Measurements from ENCODE around the gene HRH2. TPM values are rescaled to one million over a fixed set of nuclear protein-coding genes. Genes with fewer than 3 reads are reported as not detected.

The HRH2 gene
- total RNA-seq, 1 experiment from 2014 or later, result not detected

DNA sequence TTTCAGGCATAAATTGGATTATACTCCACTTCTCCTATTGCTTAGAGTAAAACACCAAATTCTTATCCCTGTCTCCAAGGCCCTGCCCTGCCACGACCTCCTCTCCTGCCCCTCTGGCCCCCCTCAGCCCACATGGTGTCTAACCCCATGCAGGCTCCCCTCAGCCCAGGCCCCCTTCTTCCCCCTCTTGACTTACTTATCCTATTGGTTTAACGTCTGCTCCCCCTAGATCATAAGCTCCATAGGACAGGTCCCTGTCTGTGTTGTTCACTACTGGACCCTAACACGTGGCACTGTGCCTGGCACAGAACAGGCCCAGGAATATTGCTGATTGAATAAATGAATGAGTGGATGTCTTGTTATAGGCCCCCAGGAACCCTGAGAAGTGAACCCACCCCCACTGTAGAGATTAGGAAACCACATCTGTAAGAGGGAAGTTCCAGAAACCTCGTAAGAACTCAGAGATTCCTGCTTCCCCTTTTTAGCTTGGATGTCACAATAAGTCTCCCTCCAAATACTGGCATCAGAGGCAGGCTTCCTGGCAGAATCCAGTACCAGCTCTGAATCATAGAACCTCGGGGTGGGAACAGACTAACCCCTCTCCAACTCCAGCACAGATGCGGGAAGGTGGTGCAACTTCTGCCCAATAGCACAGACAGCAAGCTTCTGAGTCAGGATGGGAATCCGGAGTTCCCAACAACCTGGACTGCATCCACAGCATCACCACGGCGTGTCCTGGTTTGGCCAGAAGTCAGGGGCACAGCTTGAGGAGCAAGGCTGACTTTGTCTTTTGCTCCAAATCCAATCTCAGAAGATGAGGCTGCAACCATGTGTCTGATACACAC lies 31.5 kb downstream of the HRH2 start:
- Histone ChIP-seq H3K9me3 (replicated peaks) (no peaks in the 10 kb centered on the region), H3K27me3 (no peaks in the 10 kb centered on the region), H3K4me1 (no peaks in the 10 kb centered on the region), H3K4me3 (no peak overlapping the region), H3K36me3 (no peaks in the 10 kb centered on the region), H3K27ac (no peak overlapping the region)
- no peak for DNase-seq

DNA sequence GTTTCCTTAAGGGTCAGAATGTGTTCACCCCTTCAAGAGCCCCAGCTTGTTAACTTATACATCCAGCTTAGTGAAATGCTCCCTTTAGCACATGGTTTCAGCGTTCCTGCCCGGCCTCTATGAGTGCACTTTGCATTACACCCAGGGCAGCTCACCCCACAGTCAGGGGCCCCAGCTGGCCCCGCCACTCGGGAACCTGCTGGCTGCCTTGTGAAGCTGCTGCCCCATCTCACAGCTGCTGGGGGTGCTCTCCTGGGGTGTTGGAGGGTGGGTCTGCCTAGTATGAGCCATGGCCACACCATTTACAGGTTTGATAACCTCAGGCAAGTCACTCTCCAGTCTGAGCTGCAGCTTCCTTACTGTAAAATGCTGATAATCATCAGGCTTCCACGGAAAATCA lies 32.2 kb downstream of the HRH2 start:
- peak in 1 of 2 experiments; percentile 14 for DNase-seq
- H3K27me3 ChIP-seq, result no peaks in the 10 kb centered on the region
- no peak overlapping the region for H3K4me3 ChIP-seq
- no peaks in the 10 kb centered on the region for H3K36me3 ChIP-seq
- no peaks in the 10 kb centered on the region for H3K4me1 ChIP-seq
- no peak overlapping the region for H3K27ac ChIP-seq
- no peaks in the 10 kb centered on the region for H3K9me3 ChIP-seq (replicated peaks)

DNA sequence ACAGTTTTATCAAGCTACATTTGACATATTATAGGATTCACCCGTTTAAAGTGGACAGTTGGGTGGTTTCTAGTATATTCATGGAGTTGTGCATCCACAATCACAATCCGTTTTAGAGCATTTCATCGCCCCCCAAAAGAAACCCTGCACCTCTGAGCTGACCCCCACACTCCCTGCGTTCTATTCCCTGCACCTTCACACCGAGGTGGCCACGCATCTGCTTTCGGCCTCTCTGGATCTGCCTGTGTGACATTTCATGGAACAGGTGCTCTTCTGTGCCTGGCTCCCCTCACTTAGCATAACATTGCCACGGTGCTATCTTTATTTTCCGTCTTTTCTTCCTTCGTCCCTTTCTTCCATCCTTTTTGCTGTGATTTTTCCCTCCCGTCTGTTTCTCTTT lies 32.7 kb downstream of the HRH2 start:
- Histone ChIP-seq H3K27ac (no peak overlapping the region), H3K4me1 (no peaks in the 10 kb centered on the region), H3K36me3 (no peaks in the 10 kb centered on the region), H3K27me3 (no peaks in the 10 kb centered on the region), H3K9me3 (replicated peaks) (no peaks in the 10 kb centered on the region), H3K4me3 (no peak overlapping the region)
- no peak for DNase-seq

DNA sequence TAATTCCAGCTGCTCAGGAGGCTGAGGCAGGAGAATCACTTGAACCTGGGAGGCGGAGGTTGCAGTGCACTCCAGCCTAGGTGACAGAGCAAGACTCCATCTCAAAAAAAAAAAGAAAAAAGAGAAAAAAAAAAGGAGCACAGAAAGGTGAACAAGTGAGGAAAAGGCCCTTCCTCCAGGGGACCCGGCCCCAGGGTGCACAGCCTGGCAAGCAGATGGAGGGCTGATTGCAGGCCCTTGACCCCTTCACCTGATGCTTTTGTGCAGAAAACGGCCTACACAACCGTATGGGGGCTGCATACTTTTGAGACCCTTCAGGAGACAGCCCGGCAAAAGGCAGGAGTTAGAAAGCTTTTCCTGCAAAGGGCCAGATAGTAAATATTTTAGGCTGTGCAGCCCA lies 33.9 kb downstream of the HRH2 start:
- Histone ChIP-seq H3K9me3 (replicated peaks) (no peaks in the 10 kb centered on the region), H3K4me3 (no peak overlapping the region), H3K27me3 (no peaks in the 10 kb centered on the region), H3K27ac (no peak overlapping the region), H3K4me1 (no peaks in the 10 kb centered on the region), H3K36me3 (no peaks in the 10 kb centered on the region)
- no peak for DNase-seq

DNA sequence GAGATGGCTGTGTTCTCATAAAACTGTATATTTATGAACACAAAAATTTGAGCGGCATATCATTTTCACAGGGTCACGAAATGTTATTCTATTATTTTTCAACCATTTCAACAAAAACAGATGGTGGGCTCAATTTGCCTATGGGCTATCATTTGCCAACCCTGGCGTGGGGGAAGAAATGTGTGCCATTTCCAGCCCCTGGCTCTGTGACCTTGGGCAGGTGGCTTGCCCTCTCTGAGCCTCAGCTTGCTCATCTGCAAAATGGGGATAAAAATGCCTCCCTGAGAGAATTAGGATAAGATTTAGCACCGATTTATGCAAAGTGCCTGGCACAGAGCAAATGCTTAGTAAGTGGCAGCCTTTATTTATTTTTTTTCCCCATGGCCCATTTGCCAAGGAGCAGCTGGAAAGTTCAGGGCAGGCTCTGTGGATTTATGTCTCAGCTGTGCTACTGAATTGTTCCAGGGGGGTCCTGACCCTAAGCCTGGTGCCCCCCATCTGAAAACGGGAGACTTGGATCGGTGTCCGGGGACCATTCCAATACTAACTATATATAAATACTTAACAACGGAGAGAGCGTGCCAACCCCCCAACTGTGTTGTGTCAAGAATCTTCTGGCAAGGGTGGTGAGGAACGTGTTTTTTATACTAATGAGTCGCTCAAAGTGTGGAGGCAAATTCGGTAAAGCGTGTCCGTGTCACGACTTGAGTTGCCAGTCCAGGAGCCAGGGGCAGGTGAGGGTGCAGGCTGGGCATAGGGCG lies 34.5 kb downstream of the HRH2 start:
- DNase-seq, result no peak
- H3K27ac ChIP-seq, result no peak overlapping the region

DNA sequence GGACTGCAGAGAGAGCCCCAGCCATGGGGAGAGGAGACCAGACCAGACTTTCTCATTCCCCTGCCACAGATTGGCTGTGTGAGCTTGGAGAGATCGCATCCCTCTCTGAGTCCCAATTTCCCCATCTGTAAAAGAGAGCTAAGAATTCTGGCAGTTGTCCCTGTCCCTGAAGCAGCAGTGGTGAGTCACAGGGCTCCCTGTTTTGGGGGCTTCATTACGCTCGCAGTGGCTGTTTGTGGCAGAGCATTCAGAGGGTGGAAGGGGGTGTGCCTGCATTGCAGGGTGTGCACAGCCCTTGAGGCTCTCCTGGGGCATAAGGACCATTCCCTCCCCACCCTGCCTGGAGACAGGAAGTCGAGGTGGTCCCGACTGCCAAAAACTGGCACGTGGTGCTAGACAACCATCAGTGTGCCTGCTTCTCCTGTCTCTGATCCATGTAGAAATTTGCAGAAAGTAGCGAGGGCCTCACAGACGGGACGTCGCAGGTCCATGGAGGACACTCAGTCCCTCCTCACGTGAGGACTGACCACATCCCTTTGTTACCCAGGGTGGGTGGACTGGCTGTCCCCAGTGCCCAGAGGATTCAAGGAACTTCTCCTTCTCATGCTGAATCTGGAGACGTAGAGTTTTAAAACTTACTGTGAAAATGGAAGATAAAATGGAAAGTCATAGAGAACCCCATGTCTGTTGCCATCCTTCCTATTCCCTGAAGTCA lies 35.3 kb downstream of the HRH2 start:
- H3K4me1 ChIP-seq, result no peaks in the 10 kb centered on the region
- H3K4me3 ChIP-seq, result no peak overlapping the region
- DNase-seq, result no peak
- no peaks in the 10 kb centered on the region for H3K9me3 ChIP-seq (replicated peaks)
- H3K36me3 ChIP-seq, result no peaks in the 10 kb centered on the region
- H3K27me3 ChIP-seq, result no peaks in the 10 kb centered on the region
- no peak overlapping the region for H3K27ac ChIP-seq

More for the DNA sequence above, 34.5 kb downstream of the HRH2 start:
- Histone ChIP-seq H3K36me3 (no peaks in the 10 kb centered on the region), H3K9me3 (replicated peaks) (no peaks in the 10 kb centered on the region), H3K4me1 (no peaks in the 10 kb centered on the region), H3K27me3 (no peaks in the 10 kb centered on the region), H3K4me3 (no peak overlapping the region)

DNA sequence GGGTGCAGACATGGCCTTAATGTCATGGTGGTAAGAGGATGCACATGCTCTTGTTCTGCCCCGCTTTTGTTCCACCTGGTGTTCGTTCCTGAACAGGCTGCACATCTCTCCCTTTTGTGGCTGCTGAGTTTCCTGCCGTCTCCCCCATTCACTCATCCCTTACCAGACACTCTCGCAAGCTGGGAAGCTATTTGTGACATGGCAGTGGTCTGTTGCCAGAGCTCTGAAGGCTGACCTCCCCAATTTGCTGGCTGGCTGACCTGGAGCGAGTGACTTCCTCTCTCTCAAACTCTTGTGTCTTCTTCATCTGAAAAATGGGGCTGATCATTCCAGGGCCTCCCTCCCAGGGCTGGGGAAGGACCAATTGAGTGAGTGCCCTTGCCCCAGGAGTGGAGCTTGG lies 35.9 kb downstream of the HRH2 start:
- no peak overlapping the region for H3K27ac ChIP-seq
- H3K4me3 ChIP-seq, result no peak overlapping the region
- no peak for DNase-seq
- no peaks in the 10 kb centered on the region for H3K27me3 ChIP-seq
- no peaks in the 10 kb centered on the region for H3K4me1 ChIP-seq
- no peaks in the 10 kb centered on the region for H3K36me3 ChIP-seq
- H3K9me3 ChIP-seq (replicated peaks), result no peaks in the 10 kb centered on the region

DNA sequence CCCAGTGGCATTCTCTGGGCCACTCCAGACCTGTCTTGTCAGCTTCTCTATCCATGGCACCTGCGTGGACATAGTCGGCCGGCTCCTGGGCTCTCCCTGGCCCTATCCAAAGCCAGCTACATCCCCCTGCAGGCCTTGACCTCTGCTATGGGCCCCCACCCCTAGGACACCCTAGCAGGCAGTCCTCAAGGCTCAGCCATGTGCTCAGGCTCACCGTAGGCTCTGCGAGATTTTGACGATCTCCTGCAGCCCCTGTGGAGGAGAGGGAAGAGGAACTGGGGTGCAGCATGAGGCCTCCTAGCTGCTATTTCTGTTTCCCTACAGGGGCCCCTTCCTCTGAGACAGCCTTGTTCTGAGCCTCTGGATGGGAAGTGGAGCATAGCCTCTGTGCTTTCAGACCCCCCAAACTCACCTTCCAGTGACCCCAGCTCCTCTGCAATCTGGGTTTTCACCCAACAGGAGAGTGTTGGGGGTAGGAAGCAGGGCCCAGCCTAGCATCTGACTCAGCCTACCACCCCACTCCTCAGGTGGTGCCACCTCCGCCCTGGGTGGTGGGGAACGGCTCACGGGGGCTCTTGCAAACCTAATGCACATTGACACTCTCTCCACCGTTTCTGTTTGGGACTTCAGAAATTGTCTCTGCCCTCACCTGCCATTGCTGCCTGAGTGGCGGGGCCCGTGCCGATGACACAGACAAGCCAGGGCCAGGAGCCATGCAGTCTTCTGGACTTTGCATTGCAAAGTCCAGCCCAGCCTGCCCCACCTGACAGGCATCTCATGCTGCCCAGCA lies 36.7 kb downstream of the HRH2 start:
- no peaks in the 10 kb centered on the region for H3K4me1 ChIP-seq
- H3K36me3 ChIP-seq, result no peaks in the 10 kb centered on the region

DNA sequence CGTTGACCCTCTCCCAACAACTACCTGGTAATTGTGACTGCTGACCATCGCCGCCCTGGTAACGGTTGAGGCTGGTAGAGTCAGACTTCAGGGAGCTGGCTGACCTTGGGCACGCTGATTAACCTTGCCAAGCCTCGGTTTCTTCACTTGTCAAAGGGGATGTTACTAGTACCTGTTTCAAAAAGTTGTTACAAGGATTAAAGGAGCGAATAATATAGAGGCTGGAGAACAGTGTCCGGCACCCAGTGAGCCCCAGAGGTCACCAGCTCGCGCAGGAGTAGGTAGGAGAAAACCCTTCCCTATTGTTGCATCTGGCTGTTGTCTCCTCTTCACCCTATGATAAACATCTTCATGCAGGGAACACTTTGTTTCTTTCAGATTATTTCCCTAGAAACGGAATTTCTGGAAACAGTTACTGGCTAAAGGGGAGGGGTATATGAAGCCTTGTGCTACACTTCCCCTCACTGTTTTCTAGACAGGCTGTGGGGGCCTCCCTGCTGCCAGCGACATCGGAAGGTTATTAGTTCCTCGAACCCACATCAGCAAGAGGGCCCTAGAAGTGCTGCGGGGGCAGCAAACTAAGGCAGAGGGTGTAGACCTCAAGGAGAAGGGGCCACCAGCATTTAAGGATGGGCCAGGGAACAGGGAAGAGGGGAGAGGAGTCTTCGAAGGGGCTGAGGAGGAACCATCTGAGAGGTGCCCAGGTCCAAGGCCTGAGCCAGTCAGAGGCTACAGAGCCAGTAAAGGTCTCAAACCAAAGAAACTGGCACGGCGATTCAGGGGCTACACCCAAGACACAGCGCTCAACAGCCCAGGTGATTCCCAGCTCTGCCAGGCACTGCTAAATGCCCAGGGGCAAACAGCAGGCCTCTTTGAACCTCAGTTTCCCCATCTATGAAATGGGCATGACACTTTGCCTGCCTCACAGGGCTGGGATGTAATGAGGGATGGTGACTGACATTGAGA lies 37.6 kb downstream of the HRH2 start:
- Histone ChIP-seq H3K4me3 (no peak overlapping the region), H3K27me3 (no peaks in the 10 kb centered on the region)

More for the DNA sequence above, 36.7 kb downstream of the HRH2 start:
- DNase-seq, result no peak
- Histone ChIP-seq H3K4me3 (no peak overlapping the region), H3K27me3 (no peaks in the 10 kb centered on the region), H3K27ac (no peak overlapping the region), H3K9me3 (replicated peaks) (no peaks in the 10 kb centered on the region)

DNA sequence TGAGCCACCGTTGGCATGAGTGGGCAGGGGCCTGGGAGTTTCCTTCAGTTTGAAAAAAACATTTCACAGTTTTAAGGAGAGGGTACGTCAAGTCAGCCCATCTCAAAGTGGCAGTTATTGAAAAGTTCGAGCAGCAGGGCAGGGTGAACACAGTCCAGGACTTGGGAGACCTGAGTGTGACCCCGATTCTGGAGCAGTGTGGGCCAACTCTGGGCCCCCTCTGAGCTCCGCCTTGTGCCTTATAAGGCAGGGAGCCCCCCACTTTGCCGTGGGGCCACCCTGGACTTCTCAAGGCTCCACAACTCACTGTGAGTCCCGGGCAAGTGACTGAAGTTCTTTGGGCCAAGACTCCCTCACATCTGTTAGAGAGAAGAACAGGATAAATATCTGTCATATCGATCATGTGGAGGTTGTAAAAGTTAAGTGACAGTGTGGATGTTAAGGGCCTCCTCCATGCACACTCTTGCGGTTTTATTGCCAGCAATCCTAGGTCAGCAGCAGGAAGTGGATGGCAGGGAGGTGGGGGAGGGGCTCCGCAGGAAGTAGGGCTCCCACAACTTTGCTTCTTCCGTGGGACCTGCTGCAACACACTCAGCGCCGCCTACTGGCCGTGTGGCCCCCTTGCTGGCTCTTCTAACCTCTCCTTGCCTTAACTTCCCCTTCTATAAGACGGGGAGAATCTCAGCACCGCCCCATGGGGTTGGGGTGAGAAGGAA lies 38.4 kb downstream of the HRH2 start:
- Histone ChIP-seq H3K36me3 (no peaks in the 10 kb centered on the region), H3K27me3 (no peaks in the 10 kb centered on the region), H3K9me3 (replicated peaks) (no peaks in the 10 kb centered on the region), H3K4me1 (no peaks in the 10 kb centered on the region), H3K4me3 (no peak overlapping the region), H3K27ac (no peak overlapping the region)
- DNase-seq, result peak; percentile 49 to 64

More for the DNA sequence above, 37.6 kb downstream of the HRH2 start:
- H3K36me3 ChIP-seq, result no peaks in the 10 kb centered on the region
- no peak for DNase-seq
- H3K9me3 ChIP-seq (replicated peaks), result no peaks in the 10 kb centered on the region
- no peaks in the 10 kb centered on the region for H3K4me1 ChIP-seq
- H3K27ac ChIP-seq, result no peak overlapping the region

DNA sequence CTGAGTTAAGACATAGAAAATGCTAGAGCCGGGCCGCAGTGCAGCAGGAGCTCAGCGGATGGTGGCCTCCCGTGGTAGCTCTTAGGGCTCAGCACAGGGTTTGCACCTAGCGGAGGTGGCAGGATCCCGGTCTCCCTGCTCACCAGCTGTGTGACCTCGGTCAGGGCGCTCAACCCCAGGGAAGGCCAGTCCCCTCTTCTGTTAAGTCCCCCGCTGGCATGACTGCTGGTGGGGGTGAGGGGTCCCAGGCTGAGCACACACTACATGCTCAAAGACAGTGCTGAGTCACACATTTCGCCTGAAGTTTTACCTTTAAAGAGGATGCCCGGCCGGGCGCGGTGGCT lies 39.0 kb downstream of the HRH2 start:
- no peaks in the 10 kb centered on the region for H3K9me3 ChIP-seq (replicated peaks)
- H3K27ac ChIP-seq, result no peak overlapping the region
- H3K36me3 ChIP-seq, result no peaks in the 10 kb centered on the region
- H3K4me1 ChIP-seq, result no peaks in the 10 kb centered on the region
- no peaks in the 10 kb centered on the region for H3K27me3 ChIP-seq
- no peak for DNase-seq
- no peak overlapping the region for H3K4me3 ChIP-seq

DNA sequence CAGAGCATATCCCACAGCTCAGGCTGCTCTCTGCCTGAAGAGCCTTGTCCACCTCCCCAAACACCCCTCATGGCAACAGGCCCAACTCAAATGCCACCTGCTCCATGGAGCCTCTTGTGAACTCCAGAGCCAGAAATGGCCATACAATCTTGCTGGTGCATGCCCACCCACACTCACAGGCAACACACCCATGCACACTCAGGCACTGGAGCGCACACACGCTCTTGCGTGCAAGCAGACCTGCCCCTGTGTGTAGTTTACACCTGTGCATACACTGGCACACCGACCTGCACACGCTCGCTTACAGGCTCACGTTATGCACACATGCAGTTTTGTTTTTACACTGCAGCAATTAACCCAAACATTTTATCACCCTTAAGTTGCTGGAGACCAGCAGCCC lies 40.0 kb downstream of the HRH2 start:
- no peaks in the 10 kb centered on the region for H3K36me3 ChIP-seq
- H3K4me3 ChIP-seq, result no peak overlapping the region
- H3K27me3 ChIP-seq, result no peaks in the 10 kb centered on the region
- H3K27ac ChIP-seq, result no peak overlapping the region
- no peaks in the 10 kb centered on the region for H3K9me3 ChIP-seq (replicated peaks)
- DNase-seq, result no peak
- no peaks in the 10 kb centered on the region for H3K4me1 ChIP-seq

DNA sequence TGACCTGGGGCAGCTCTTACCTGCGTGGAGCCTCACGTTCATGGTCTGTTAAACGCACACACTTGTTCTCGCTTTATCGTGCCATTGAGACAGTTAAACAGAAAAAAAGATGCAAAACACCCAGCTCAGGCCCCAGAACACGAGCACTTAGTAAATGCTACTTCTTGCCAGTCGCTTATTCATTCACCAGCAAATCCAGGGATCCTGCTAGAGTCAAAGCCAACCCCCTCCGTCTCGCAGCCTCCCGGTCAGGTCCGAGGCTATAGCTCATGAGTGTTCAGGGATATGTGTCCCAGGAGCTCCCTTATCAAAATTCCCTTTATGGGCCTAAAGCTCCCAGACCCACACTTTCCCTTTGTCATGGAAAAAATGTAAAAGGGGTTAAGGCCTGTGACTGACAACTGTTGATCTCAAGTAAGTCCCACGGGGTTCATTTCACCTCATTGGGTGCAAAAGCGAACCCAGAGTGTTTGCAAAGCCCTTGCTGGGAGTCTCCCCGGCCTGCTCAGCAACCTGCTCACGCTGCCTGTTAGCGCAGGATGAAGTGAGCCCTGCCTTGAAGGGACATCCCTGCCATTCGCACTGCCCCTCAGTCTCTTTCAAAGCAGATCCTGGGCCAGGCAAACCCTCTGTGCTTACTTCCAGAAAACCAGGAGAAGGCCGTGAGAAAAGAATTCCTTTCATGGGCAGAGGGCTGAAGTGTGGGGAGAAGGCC lies 40.7 kb downstream of the HRH2 start:
- H3K27me3 ChIP-seq, result no peaks in the 10 kb centered on the region
- H3K4me3 ChIP-seq, result no peak overlapping the region
- H3K4me1 ChIP-seq, result no peaks in the 10 kb centered on the region
- no peaks in the 10 kb centered on the region for H3K36me3 ChIP-seq
- no peaks in the 10 kb centered on the region for H3K9me3 ChIP-seq (replicated peaks)
- no peak for DNase-seq
- no peak overlapping the region for H3K27ac ChIP-seq
